ENCODE measurements around the gene FIGNL2.

DNA sequence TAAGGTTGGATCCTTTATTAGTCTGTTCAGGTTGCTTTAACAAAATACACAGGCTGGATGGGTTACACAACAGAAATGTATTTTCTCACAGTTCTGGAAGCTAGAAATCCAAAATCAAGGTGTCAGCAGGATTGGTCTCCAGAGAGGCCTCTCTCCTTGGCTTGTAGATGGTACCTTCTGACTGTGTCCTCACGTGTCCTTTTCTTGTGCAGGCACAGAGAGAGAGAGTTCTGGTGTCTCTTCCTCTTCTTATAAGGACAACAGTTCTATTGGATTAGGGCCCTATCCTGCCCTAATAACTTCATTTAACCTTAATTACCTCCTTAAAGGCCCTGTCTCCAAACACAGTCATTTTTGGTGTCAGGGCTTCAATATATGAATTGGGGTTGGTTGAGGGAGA lies 34.8 kb upstream of the FIGNL2 start:
- TF ChIP-seq, protein P1, sequence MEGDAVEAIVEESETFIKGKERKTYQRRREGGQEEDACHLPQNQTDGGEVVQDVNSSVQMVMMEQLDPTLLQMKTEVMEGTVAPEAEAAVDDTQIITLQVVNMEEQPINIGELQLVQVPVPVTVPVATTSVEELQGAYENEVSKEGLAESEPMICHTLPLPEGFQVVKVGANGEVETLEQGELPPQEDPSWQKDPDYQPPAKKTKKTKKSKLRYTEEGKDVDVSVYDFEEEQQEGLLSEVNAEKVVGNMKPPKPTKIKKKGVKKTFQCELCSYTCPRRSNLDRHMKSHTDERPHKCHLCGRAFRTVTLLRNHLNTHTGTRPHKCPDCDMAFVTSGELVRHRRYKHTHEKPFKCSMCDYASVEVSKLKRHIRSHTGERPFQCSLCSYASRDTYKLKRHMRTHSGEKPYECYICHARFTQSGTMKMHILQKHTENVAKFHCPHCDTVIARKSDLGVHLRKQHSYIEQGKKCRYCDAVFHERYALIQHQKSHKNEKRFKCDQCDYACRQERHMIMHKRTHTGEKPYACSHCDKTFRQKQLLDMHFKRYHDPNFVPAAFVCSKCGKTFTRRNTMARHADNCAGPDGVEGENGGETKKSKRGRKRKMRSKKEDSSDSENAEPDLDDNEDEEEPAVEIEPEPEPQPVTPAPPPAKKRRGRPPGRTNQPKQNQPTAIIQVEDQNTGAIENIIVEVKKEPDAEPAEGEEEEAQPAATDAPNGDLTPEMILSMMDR (IDR thresholded peaks at IDR 0.05 in 4 of 5, conservative IDR thresholded peaks at IDR 0.05 in 1 of 5) = no peak
- TF ChIP-seq POLR2A (IDR thresholded peaks at IDR 0.05) = no peak
